ENCODE measurements around the gene MACROH2A1. TPM values are rescaled to one million over a fixed set of nuclear protein-coding genes. Genes with fewer than 3 reads are reported as not detected.
A peak's percentile ranks its signal among the peaks of the same experiment; 100 is the strongest.

MACROH2A1 gene
- total and polyA plus RNA-seq, 2 of the 4 experiments (the other 2 are of a cell fraction) = 122 to 126 TPM

GRCh38 chr5:135343413-135343812, 55.6 kb downstream of the MACROH2A1 start:
- TF ChIP-seq NFE2L2 (IDR thresholded peaks at IDR 0.05; ENCODE audit: low read depth, low read length) (no peak), MAFK (IDR thresholded peaks at IDR 0.05; ENCODE audit: low read depth, low read length) (no peak), BHLHE40 (IDR thresholded peaks at IDR 0.05; ENCODE audit: low read depth, low read length) (no peak)
- ATAC-seq (ENCODE audit: low read depth) (no peak), DNase-seq (no peak)
- Histone ChIP-seq H2AK9ac (replicated peaks; ENCODE audit: low read depth, low read length, poor library complexity) (peak overlapping the region; percentile 7), H3K4ac (ENCODE audit: low read depth, low read length) (no peak overlapping the region), H3K23ac (ENCODE audit: low read depth, low read length) (no peak overlapping the region), H2BK15ac (ENCODE audit: low read depth, low read length) (no peak overlapping the region), H3K27ac (ENCODE audit: insufficient read depth, low read length) (no peak overlapping the region), H3K9ac (ENCODE audit: low read depth, low read length) (no peak overlapping the region), H3K56ac (ENCODE audit: extremely low read depth, insufficient read depth, low read length) (no peak overlapping the region), H2AK5ac (ENCODE audit: low read depth, low read length) (no peak overlapping the region), H3K14ac (replicated peaks; ENCODE audit: low read depth, low read length) (no peak overlapping the region), H4K5ac (ENCODE audit: low read depth, low read length) (no peak overlapping the region), H3K79me1 (ENCODE audit: low read depth in 1 of 2, low read length in 2 of 2) (peaks cover 27 to 72% of the 10 kb centered on the region in 2 experiments; a peak in 3 of 4 replicates), H2BK120ac (ENCODE audit: low read depth, low read length) (no peak overlapping the region), H2AFZ (replicated peaks; ENCODE audit: low read length, poor library complexity) (no peak overlapping the region), H2BK5ac (ENCODE audit: low read depth, low read length, poor library complexity, severe bottlenecking) (no peak overlapping the region), H3K4me1 (ENCODE audit: control insufficient read depth, insufficient read depth, low read length) (peaks cover 13% of the 10 kb centered on the region), H3K27me3 (ENCODE audit: control insufficient read depth, insufficient read depth, low read length) (no peaks in the 10 kb centered on the region), H4K20me1 (ENCODE audit: insufficient read depth, low read length) (0 out of 2 replicates have a peak, but pooled peaks cover 5% of the 10 kb centered on the region), H3K36me3 (ENCODE audit: control insufficient read depth, insufficient read depth, low read length) (peaks cover 70% of the 10 kb centered on the region), H3K18ac (ENCODE audit: low read depth, low read length) (no peak overlapping the region), H4K91ac (ENCODE audit: insufficient read depth, low read depth, low read length) (no peak overlapping the region), H3K4me3 (ENCODE audit: insufficient read depth, low read depth, low read length) (no peak overlapping the region), H4K8ac (ENCODE audit: low read depth in 2 of 2, low read length in 2 of 2) (no peak overlapping the region; a peak in 1 of 4 replicates), H2BK20ac (ENCODE audit: low read depth, low read length) (no peak overlapping the region), H3K4me2 (ENCODE audit: low read depth, low read length) (no peak overlapping the region), H3K9me3 (ENCODE audit: control insufficient read depth, insufficient read depth, low read length) (no peaks in the 10 kb centered on the region), H3K9me1 (ENCODE audit: insufficient read depth, low read length) (peaks cover 27% of the 10 kb centered on the region)
- BruUV-seq (replicated peaks) = no TSS peak
- ChIA-PET CTCF (interaction anchor here (1.0 kb wide), 1 partner anchor 48 kb away, joined by 4 read pairs; no protein-coding TSS in a partner anchor), POLR2A (ENCODE audit: unreplicated experiment) (no interaction called here)
- intact Hi-C loops (cut with micrococcal nuclease) = no loop called here
- in situ Hi-C loops (cut with MboI; ENCODE audit: low sequenced_read_pairs) = no loop called here
- whole genome bisulfite sequencing, 2 experiments (ENCODE audit: extremely low coverage in 2 of 2, insufficient read length in 1 of 2) = 56% methylated on average over 3 of the region's 10 CpGs; no CpG with 5 or more reads in 1 of the 2 experiments
- dilution Hi-C loops (cut with HindIII; ENCODE audit: low sequenced_read_pairs, unreplicated experiment) = no loop called here

Measured in IMR-90 (cell line).